Measurements from ENCODE around the gene SLC44A5. TPM values are rescaled to one million over a fixed set of nuclear protein-coding genes. Genes with fewer than 3 reads are reported as not detected.

SLC44A5 gene
- total RNA-seq, 1 experiment from 2014 or later, result 2.4 TPM

GRCh38 chr1:75640137-75640536 lies 29.2 kb upstream of the SLC44A5 start:
- H4K5ac ChIP-seq (ENCODE audit: insufficient read length, low read depth, low read length), result no peak overlapping the region
- no peaks in the 10 kb centered on the region for H4K20me1 ChIP-seq (ENCODE audit: control insufficient read depth, insufficient read depth, insufficient read length)
- no peak for DNase-seq
- no peak overlapping the region for H2BK5ac ChIP-seq (ENCODE audit: insufficient read length, low read length)
- H3K79me1 ChIP-seq (ENCODE audit: insufficient read depth, low read depth, low read length, poor library complexity, severe bottlenecking), result no peaks in the 10 kb centered on the region
- no peak overlapping the region for H3K4me3 Mint-ChIP-seq
- no peak overlapping the region for H2BK20ac ChIP-seq (ENCODE audit: low read depth, low read length, poor library complexity, severe bottlenecking)
- H3K27ac Mint-ChIP-seq, result no peak overlapping the region
- TF ChIP-seq, protein P1, sequence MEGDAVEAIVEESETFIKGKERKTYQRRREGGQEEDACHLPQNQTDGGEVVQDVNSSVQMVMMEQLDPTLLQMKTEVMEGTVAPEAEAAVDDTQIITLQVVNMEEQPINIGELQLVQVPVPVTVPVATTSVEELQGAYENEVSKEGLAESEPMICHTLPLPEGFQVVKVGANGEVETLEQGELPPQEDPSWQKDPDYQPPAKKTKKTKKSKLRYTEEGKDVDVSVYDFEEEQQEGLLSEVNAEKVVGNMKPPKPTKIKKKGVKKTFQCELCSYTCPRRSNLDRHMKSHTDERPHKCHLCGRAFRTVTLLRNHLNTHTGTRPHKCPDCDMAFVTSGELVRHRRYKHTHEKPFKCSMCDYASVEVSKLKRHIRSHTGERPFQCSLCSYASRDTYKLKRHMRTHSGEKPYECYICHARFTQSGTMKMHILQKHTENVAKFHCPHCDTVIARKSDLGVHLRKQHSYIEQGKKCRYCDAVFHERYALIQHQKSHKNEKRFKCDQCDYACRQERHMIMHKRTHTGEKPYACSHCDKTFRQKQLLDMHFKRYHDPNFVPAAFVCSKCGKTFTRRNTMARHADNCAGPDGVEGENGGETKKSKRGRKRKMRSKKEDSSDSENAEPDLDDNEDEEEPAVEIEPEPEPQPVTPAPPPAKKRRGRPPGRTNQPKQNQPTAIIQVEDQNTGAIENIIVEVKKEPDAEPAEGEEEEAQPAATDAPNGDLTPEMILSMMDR (conservative IDR thresholded peaks at IDR 0.05), result no peak
- no peak overlapping the region for H2BK120ac ChIP-seq (ENCODE audit: low read depth, low read length, poor library complexity, severe bottlenecking)
- H3K4me2 ChIP-seq (ENCODE audit: insufficient read depth, insufficient read length, low read length), result no peak overlapping the region
- H4K91ac ChIP-seq (ENCODE audit: insufficient read length, low read depth, low read length), result no peak overlapping the region
- H3K79me2 ChIP-seq (ENCODE audit: insufficient read depth, low read length), result no peaks in the 10 kb centered on the region
- H3K27me3 ChIP-seq (ENCODE audit: insufficient read depth, low read length), result no peaks in the 10 kb centered on the region
- H3K27ac ChIP-seq (ENCODE audit: insufficient read length, low read depth, low read length), result no peak overlapping the region
- no peak overlapping the region for H2BK12ac ChIP-seq (ENCODE audit: insufficient read length, low read depth, low read length)
- no peak overlapping the region for H3K18ac ChIP-seq (ENCODE audit: insufficient read length, low read depth, low read length)
- no peaks in the 10 kb centered on the region for H3K9me3 Mint-ChIP-seq
- no peak overlapping the region for H3K14ac ChIP-seq (ENCODE audit: insufficient read depth, low read length)
- no peaks in the 10 kb centered on the region for H3K4me1 ChIP-seq (ENCODE audit: insufficient read depth, low read length)
- no peaks in the 10 kb centered on the region for H3K9me3 ChIP-seq (ENCODE audit: control insufficient read depth, low read depth, low read length)
- no peaks in the 10 kb centered on the region for H3K4me1 Mint-ChIP-seq
- no peak overlapping the region for H2AFZ ChIP-seq (ENCODE audit: low read length)
- no peaks in the 10 kb centered on the region for H3K36me3 Mint-ChIP-seq (ENCODE audit: insufficient read depth in 1 of 3, low read depth in 3 of 3)
- no peak overlapping the region for H2BK15ac ChIP-seq (ENCODE audit: low read depth, low read length)
- no peaks in the 10 kb centered on the region for H3K23me2 ChIP-seq (ENCODE audit: insufficient read length, low read depth, low read length, poor library complexity, severe bottlenecking)
- H2AK5ac ChIP-seq (ENCODE audit: insufficient read length, low read length), result no peak overlapping the region
- H3K27me3 Mint-ChIP-seq (ENCODE audit: low read depth), result no peaks in the 10 kb centered on the region
- no peak overlapping the region for H3K56ac ChIP-seq (ENCODE audit: insufficient read length, low read depth, low read length)
- H3K23ac ChIP-seq (ENCODE audit: insufficient read length, low read depth, low read length), result no peak overlapping the region
- H4K8ac ChIP-seq (replicated peaks; ENCODE audit: insufficient read length, low read depth, low read length), result no peak overlapping the region
- H3K4ac ChIP-seq (ENCODE audit: low read depth, low read length), result no peak overlapping the region
- H3K9ac ChIP-seq (ENCODE audit: extremely low read depth, insufficient read length, low read length), result no peak overlapping the region
- no peak overlapping the region for H3T11ph ChIP-seq (ENCODE audit: low read length)
